NCI-H146 (cell line): ENCODE measurements around the gene AKR7A3.

ENCODE experiments used
- DNase-seq: peaks from one replicate; lab custom pipeline; 2025; lab: John Stamatoyannopoulos, UW

The AKR7A3 gene

DNA sequence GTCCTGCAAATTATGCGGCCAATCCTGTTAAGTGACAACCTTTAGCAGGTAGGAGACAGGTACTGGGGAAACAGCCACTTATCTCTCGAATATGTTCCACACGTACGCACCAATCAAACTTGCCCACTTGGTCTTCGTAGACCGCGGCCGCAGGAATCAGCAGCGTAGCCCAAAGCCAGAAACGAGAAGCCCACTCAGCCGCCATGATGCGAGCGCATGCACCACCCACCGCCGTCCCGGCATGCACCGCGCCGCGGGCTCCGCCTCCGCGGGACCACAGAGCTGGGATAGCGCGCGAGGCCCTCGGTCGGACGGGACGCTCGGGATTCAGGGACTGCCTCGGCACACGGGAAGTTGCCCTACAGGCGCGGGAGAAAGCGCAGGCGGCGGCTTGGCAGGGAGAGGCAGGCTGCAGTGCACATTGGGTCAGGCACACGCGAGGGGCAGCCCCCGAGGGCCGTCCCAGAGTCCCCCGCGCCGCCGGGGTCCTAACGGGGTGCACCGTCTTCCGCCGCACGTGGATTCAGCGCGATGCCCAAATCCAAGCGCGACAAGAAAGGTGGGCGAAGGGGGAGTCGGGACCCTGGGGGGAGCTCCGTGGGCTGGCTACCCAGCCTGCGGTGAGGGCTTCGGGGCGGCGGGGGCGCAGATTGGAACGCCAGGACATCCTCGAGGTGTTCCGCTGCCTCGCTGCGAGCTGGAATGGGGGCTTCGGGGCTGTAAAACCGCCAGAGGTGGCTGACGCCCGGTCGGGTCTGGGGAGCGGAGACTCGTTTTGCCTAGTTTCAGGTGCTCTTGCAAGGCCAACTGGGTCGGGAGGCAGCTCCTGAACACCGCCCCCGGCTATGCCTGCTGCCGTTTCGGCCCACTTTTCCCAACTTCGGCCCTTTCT, 37.0 kb downstream of the AKR7A3 start, which contains the start of the genes EMC1 and MRTO4:
Gene EMC1, minus strand, starts transcription at position 220 of the 892 bp plus-strand sequence. Its CDS starts 15 bp downstream, at position 205.
Gene MRTO4, plus strand, starts transcription at position 501 of the 892 bp plus-strand sequence. Its CDS starts 31 bp downstream, at position 532.
- DNase-seq, result peak; percentile 75

DNA sequence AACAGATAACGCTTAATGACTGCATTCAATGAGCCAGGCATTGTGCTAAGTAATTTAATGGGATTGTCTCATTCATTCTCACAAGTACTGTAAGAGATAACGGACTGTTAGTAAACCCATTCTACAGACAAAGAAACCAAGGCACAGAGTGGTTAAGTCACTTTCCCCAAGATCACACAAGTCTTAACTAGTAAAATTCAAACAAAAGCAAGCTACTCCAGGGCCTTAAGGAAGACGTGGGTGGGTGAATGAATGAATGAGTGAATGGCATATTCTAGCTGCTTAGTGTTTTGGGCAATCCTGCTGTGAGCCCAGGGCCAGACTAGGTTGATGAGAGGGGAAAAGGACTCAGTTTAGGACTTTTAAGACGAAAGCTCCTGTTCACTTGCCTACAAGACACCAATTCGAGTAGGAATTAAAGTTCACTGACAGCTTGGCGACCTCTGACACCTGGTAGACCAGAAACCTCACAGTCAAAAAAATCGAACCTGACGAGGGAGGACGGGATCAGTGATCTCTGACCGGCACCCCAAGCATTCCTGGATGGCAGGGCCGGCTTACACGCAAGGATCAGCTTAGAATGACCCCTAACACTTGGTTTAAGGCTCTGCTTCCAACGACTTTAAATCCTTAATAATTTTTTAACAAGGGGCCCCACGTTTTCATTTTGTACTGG, 37.8 kb downstream of the AKR7A3 start:
- peak; percentile 12 for DNase-seq

DNA sequence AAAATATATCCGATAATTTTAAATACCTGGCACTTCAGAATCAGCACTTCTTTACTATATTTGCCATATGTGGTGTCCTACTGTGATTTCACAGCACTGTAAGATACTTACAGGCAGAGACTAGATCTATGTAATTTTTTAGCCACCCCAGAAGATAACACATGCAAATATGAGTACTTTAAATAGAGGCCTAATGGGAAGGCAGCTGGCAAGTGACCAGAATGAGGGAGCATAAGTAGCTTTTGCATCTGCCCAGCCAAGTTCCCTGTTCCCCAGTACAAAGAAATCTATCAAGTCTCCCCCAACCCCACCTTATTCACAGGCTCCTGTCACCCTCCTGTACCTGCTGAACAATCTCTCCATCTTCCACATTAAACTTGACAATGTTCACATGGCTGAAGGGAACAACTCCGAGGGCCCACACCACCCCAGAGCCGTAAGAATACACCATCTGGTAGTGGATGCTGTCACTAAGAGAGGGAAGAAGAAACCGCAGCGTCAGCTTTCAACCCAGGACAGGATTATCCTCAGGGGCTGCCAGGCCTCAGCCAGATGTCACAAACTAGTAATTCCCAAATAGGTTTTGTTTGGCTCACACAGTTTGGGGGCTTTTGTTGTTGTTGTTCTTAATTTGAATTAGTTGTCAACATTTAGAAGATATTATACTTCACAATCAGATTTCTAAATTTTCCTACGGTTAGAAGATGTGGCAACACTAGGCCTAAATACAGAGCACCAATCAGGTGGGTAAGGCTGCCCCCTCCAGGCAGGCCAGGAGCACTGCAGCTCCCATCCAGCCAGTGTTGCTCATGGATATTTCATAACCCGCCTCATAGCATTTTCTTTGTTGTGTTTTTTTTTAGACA, 47.7 kb downstream of the AKR7A3 start:
- DNase-seq, result peak; percentile 2

DNA sequence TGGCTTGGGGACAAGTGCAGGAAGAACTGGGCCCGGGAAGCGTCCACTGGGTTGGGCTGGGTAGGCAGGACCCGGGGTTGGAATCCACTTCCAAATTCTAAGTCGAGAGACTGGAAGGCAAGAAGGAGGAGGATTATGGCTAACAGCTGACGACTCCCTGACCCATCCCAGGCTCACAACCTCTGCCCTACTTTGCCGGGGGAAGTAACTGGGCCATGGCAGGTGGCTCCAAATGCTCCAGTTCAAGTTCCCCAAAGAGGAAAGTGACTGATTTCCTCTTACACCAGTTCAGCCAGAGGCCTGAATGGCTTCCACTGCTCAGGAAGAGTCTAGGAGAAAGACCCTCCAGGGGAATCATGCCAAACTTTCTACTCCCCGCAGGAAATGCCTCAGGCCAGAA, 48.7 kb downstream of the AKR7A3 start:
- DNase-seq, result no peak

GRCh38 chr1:19234224-19234623, 54.3 kb downstream of the AKR7A3 start:
- no peak for DNase-seq
